Measurements from ENCODE around the gene ZMIZ1.
A peak's percentile ranks its signal among the peaks of the same experiment; 100 is the strongest.

Gene ZMIZ1

GRCh38 chr10:79285315-79286197 lies 216.8 kb downstream of the ZMIZ1 start:
- no peak overlapping the region for H3K4me3 ChIP-seq (replicated peaks in 1 of 2; ENCODE audit: low read depth in 2 of 2, low read length in 2 of 2)
- DNase-seq (ENCODE audit: low read depth in 2 of 2) = no peak
- no peak for TF ChIP-seq CTCF (IDR thresholded peaks at IDR 0.05; ENCODE audit: low read depth, low read length)

GRCh38 chr10:79286318-79286951 lies 217.7 kb downstream of the ZMIZ1 start:
- peak; percentile 42 to 44 for DNase-seq (ENCODE audit: low read depth in 2 of 2)
- TF ChIP-seq CTCF (IDR thresholded peaks at IDR 0.05; ENCODE audit: low read depth, low read length) = no peak
- no peak overlapping the region for H3K4me3 ChIP-seq (replicated peaks in 1 of 2; ENCODE audit: low read depth in 2 of 2, low read length in 2 of 2)

GRCh38 chr10:79287973-79288723 lies 219.4 kb downstream of the ZMIZ1 start:
- TF ChIP-seq CTCF (IDR thresholded peaks at IDR 0.05; ENCODE audit: low read depth, low read length) = no peak
- H3K4me3 ChIP-seq (replicated peaks in 1 of 2; ENCODE audit: low read depth in 2 of 2, low read length in 2 of 2) = no peak overlapping the region
- DNase-seq (ENCODE audit: low read depth in 2 of 2) = no peak

- DNase-seq (ENCODE audit: low read depth in 2 of 2) = no peak
These were observed 221.0 kb downstream of the ZMIZ1 start for GRCh38 chr10:79289801-79290200.

GRCh38 chr10:79292026-79292766 lies 223.4 kb downstream of the ZMIZ1 start:
- TF ChIP-seq CTCF (IDR thresholded peaks at IDR 0.05; ENCODE audit: low read depth, low read length) = no peak
- no peak overlapping the region for H3K4me3 ChIP-seq (replicated peaks in 1 of 2; ENCODE audit: low read depth in 2 of 2, low read length in 2 of 2)
- DNase-seq (ENCODE audit: low read depth in 2 of 2) = no peak

More at GRCh38 chr10:79289801-79290200, 221.0 kb downstream of the ZMIZ1 start:
- no peak for TF ChIP-seq CTCF (IDR thresholded peaks at IDR 0.05; ENCODE audit: low read depth, low read length)
- H3K4me3 ChIP-seq (replicated peaks in 1 of 2; ENCODE audit: low read depth in 2 of 2, low read length in 2 of 2) = no peak overlapping the region

Data from cardiac fibroblast (primary cell).